ENCODE data around the gene SF1. TPM values are rescaled to one million over a fixed set of nuclear protein-coding genes. Genes with fewer than 3 reads are reported as not detected.

SF1 gene
- total and polyA plus RNA-seq, 7 donors = 56.2 to 210 (median 150) TPM

- peaks cover 0 to 17% (median 10%) of the 10 kb centered on the region in 3 donors for H3K27me3 ChIP-seq (ENCODE audit: insufficient read depth in 3 of 3, low read length in 2 of 3)
- DNase-seq (no peak), ATAC-seq (no peak)
- no peak overlapping the region for H3K4me3 ChIP-seq
- H3K4me1 ChIP-seq = peaks cover 5% of the 10 kb centered on the region
- TF ChIP-seq, protein P1, sequence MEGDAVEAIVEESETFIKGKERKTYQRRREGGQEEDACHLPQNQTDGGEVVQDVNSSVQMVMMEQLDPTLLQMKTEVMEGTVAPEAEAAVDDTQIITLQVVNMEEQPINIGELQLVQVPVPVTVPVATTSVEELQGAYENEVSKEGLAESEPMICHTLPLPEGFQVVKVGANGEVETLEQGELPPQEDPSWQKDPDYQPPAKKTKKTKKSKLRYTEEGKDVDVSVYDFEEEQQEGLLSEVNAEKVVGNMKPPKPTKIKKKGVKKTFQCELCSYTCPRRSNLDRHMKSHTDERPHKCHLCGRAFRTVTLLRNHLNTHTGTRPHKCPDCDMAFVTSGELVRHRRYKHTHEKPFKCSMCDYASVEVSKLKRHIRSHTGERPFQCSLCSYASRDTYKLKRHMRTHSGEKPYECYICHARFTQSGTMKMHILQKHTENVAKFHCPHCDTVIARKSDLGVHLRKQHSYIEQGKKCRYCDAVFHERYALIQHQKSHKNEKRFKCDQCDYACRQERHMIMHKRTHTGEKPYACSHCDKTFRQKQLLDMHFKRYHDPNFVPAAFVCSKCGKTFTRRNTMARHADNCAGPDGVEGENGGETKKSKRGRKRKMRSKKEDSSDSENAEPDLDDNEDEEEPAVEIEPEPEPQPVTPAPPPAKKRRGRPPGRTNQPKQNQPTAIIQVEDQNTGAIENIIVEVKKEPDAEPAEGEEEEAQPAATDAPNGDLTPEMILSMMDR (IDR thresholded peaks at IDR 0.05) = no peak
- no peak overlapping the region for H3K27ac ChIP-seq
- no peaks in the 10 kb centered on the region for H3K9me3 ChIP-seq
- 9 to 18% (median 13%) methylated on average over 18 to 36 of the region's 36 CpGs for WGBS, 3 donors
- intact Hi-C loops (cut with DNase I) = loop anchor here (2.0 to 10.0 kb wide), 4 partner anchors 35 to 278 kb away; no protein-coding TSS in a partner anchor
- H3K36me3 ChIP-seq (ENCODE audit: insufficient read depth in 1 of 2, low read depth in 1 of 2) = no peaks in the 10 kb centered on the region
Measured at GRCh38 chr11:64722141-64723065, 55.9 kb downstream of the SF1 start.

DNA sequence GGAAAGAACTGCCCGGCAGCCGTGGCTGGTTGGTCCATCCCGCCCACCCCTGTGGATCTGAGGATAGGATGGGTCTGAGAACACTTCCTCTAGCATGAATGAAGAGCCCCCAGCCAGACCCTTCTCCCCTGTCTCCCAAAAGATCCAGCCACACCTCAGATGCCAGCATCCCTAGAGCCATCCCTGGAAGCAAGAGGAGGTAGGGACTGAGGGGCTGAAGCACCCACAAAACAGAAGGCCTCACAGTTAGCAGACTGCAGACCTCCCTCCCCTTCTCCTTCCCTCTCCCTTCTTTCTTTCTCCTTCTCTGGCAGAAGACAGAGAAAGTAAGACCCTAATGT lies 57.0 kb downstream of the SF1 start:
- no peak for DNase-seq
- intact Hi-C loops (cut with DNase I) = loop anchor here (5.0 to 10.0 kb wide), 3 partner anchors 34 to 277 kb away; no protein-coding TSS in a partner anchor
- no peak for ATAC-seq
- Histone ChIP-seq H3K4me1 (peaks cover 5% of the 10 kb centered on the region), H3K36me3 (ENCODE audit: insufficient read depth in 1 of 2, low read depth in 1 of 2) (no peaks in the 10 kb centered on the region), H3K27me3 (ENCODE audit: insufficient read depth in 3 of 3, low read length in 2 of 3) (peaks cover 0 to 26% (median 13%) of the 10 kb centered on the region in 3 donors), H3K27ac (no peak overlapping the region), H3K9me3 (no peaks in the 10 kb centered on the region), H3K4me3 (no peak overlapping the region)
- 30 to 62% (median 60%) methylated on average over 2 to 3 of the region's 3 CpGs for WGBS, 3 donors
- TF ChIP-seq, protein P1 (IDR thresholded peaks at IDR 0.05) = no peak

GRCh38 chr11:64720640-64721358 lies 57.5 kb downstream of the SF1 start:
- Histone ChIP-seq H3K36me3 (ENCODE audit: insufficient read depth in 1 of 2, low read depth in 1 of 2) (no peaks in the 10 kb centered on the region), H3K27me3 (ENCODE audit: insufficient read depth in 3 of 3, low read length in 2 of 3) (peaks cover 0 to 30% (median 13%) of the 10 kb centered on the region in 3 donors), H3K27ac (no peak overlapping the region), H3K4me1 (peaks cover 5% of the 10 kb centered on the region), H3K4me3 (no peak overlapping the region), H3K9me3 (no peaks in the 10 kb centered on the region)
- WGBS, 3 donors = 81 to 84% (median 81%) methylated on average over 12 of the region's 12 CpGs
- ATAC-seq (no peak), DNase-seq (no peak)
- TF ChIP-seq, protein P1 (IDR thresholded peaks at IDR 0.05) = no peak
- intact Hi-C loops (cut with DNase I) = loop anchor here (5.0 to 10.0 kb wide), 3 partner anchors 33 to 276 kb away; no protein-coding TSS in a partner anchor

DNA sequence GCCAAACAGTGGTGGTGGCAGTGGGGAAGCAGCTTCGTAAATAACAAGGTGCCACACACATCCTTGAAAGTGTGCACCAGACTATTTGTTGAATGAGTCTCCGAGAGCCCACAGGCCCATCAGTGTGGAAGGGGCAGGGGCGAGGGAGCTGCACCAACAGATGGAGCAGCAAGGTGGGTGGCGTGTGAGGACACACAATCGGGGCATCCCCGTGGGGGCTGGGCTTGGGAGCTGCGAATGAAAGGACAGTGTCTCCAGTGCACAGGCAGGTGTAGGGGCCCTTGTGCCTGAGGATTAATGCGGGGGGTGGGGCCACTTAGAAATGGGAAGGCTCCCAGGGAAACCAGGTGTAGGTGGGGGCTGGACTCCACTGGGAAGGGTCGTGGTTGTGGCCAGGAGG lies 58.2 kb downstream of the SF1 start:
- peaks cover 0 to 37% (median 13%) of the 10 kb centered on the region in 3 donors for H3K27me3 ChIP-seq (ENCODE audit: insufficient read depth in 3 of 3, low read length in 2 of 3)
- WGBS, 3 donors = 64 to 80% (median 76%) methylated on average over 9 of the region's 9 CpGs
- H3K4me1 ChIP-seq = peaks cover 5% of the 10 kb centered on the region
- DNase-seq (no peak), ATAC-seq (no peak)
- TF ChIP-seq, protein P1 (IDR thresholded peaks at IDR 0.05) = no peak
- intact Hi-C loops (cut with DNase I) = loop anchor here (5.0 to 10.0 kb wide), 3 partner anchors 33 to 275 kb away; no protein-coding TSS in a partner anchor
- H3K9me3 ChIP-seq = no peaks in the 10 kb centered on the region
- no peak overlapping the region for H3K27ac ChIP-seq
- H3K36me3 ChIP-seq (ENCODE audit: insufficient read depth in 1 of 2, low read depth in 1 of 2) = no peaks in the 10 kb centered on the region
- H3K4me3 ChIP-seq = no peak overlapping the region

Data from psoas muscle (tissue), 8 donors.